ENCODE data around the gene TMEM184C. TPM values are rescaled to one million over a fixed set of nuclear protein-coding genes. Genes with fewer than 3 reads are reported as not detected.

The TMEM184C gene
- total RNA-seq, 1 donor from 2014 or later, result 31.3 TPM

DNA sequence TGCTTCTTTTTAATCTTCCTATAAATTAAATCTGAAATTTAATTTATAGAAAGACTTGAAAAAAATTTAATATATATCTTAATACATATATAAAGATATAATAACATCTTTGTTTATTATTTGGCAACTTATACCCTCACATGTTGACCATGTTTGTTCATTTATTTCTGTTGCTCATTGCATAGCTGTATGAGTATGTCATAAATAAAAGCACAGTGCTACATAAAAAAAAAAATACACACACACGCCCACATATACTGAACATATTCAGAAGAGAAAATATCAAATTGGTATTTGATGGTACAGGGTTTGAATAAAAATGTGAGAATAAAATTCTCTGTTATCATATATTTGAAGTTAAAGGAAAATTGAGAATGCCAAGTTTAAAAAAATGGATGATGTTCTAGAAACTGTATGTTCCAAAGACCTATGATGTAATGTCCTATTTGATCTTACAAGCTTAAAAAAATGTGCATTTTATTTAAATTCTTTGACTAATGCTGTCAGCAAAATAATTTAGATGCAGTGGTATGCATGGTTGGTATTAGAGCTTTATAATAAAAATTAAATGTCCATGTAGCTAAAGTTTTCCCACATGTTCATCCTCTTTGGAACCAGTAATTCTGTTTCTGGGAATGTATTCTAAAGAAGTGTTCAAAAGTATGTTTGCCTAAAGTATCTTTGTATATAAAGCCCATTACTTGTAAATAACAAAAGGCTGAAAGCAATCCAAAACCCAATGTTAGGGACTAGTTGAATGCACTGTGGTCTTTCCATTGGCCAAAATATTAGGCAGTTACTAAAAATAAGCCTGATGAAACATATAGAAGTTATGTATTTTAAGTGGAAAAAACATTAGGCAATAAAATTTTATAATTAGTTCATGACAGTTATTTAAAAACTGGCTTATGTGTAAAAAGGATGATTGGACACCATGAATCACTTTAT, 12.9 kb downstream of the TMEM184C start:
- intact Hi-C loops (cut with DNase I), result no loop called here
- Histone ChIP-seq H3K27me3 (no peaks in the 10 kb centered on the region), H3K27ac (no peak overlapping the region), H3K4me3 (no peak overlapping the region), H3K9me3 (no peaks in the 10 kb centered on the region), H3K4me1 (no peaks in the 10 kb centered on the region), H3K36me3 (peaks cover 98% of the 10 kb centered on the region)
- no peak for DNase-seq
- TF ChIP-seq, protein P1, sequence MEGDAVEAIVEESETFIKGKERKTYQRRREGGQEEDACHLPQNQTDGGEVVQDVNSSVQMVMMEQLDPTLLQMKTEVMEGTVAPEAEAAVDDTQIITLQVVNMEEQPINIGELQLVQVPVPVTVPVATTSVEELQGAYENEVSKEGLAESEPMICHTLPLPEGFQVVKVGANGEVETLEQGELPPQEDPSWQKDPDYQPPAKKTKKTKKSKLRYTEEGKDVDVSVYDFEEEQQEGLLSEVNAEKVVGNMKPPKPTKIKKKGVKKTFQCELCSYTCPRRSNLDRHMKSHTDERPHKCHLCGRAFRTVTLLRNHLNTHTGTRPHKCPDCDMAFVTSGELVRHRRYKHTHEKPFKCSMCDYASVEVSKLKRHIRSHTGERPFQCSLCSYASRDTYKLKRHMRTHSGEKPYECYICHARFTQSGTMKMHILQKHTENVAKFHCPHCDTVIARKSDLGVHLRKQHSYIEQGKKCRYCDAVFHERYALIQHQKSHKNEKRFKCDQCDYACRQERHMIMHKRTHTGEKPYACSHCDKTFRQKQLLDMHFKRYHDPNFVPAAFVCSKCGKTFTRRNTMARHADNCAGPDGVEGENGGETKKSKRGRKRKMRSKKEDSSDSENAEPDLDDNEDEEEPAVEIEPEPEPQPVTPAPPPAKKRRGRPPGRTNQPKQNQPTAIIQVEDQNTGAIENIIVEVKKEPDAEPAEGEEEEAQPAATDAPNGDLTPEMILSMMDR (IDR thresholded peaks at IDR 0.05), result no peak
- ATAC-seq, result no peak

DNA sequence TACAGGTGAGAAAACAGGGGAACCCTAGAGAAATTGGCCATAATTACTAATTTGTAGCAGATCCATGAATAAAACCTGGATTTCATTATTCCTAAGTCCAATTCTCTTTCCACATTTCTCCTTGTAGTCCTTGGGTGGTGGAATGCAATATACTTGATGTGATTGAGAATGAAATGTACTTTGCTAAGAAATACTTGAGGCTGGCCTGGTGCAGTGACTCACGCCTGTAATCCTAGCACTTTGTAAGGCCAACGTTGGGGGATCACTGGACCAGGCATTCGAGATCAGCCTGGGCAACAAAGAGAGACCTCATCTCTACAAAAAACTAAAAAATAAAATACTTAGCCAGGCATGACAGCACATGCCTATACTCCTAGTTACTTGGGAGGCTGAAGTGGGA, 15.9 kb downstream of the TMEM184C start:
- DNase-seq (no peak), ATAC-seq (peak; percentile 47)
- no peaks in the 10 kb centered on the region for H3K4me1 ChIP-seq
- TF ChIP-seq, protein P1 (IDR thresholded peaks at IDR 0.05), result no peak
- no peaks in the 10 kb centered on the region for H3K9me3 ChIP-seq
- no peak overlapping the region for H3K27ac ChIP-seq
- no peak overlapping the region for H3K4me3 ChIP-seq
- no peaks in the 10 kb centered on the region for H3K27me3 ChIP-seq
- peaks cover 96% of the 10 kb centered on the region for H3K36me3 ChIP-seq
- intact Hi-C loops (cut with DNase I), result no loop called here

- intact Hi-C loops (cut with DNase I), result no loop called here
- DNase-seq (no peak), ATAC-seq (no peak)
- Histone ChIP-seq H3K27me3 (no peaks in the 10 kb centered on the region), H3K9me3 (no peaks in the 10 kb centered on the region), H3K4me3 (no peak overlapping the region), H3K36me3 (peaks cover 95% of the 10 kb centered on the region), H3K4me1 (no peaks in the 10 kb centered on the region), H3K27ac (no peak overlapping the region)
- TF ChIP-seq, protein P1 (IDR thresholded peaks at IDR 0.05), result no peak
Measured at GRCh38 chr4:147633643-147634042, 16.4 kb downstream of the TMEM184C start.

- ATAC-seq (no peak), DNase-seq (no peak)
- no peaks in the 10 kb centered on the region for H3K4me1 ChIP-seq
- H3K4me3 ChIP-seq, result no peak overlapping the region
- H3K36me3 ChIP-seq, result peaks cover 78% of the 10 kb centered on the region
- H3K27me3 ChIP-seq, result no peaks in the 10 kb centered on the region
- intact Hi-C loops (cut with DNase I), result no loop called here
- TF ChIP-seq, protein P1 (IDR thresholded peaks at IDR 0.05), result no peak
- no peaks in the 10 kb centered on the region for H3K9me3 ChIP-seq
- H3K27ac ChIP-seq, result no peak overlapping the region
Measured at GRCh38 chr4:147635348-147635747, 18.2 kb downstream of the TMEM184C start.

DNA sequence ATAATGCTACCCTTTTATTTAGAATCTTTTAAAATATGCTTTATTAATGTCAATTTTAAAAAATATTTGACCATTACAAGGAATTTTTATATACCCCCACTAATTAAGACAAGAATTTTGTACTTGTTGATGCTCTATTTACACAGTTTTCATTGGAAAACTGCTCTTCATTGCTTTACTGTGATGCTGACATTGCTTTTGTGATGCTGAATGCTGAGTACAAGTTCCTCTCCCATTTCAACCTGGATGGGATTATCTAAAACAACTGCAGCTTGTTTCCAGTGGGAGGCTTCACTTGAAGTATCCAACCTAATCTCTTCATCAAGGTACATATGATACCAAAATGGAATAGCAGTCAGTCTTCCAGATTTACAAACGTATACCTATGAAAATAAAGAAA, 21.2 kb downstream of the TMEM184C start:
- H3K4me3 ChIP-seq, result no peak overlapping the region
- no peaks in the 10 kb centered on the region for H3K4me1 ChIP-seq
- ATAC-seq, result no peak
- intact Hi-C loops (cut with DNase I), result no loop called here
- DNase-seq, result no peak
- TF ChIP-seq, protein P1 (IDR thresholded peaks at IDR 0.05), result no peak
- H3K27me3 ChIP-seq, result no peaks in the 10 kb centered on the region
- no peak overlapping the region for H3K27ac ChIP-seq
- peaks cover 64% of the 10 kb centered on the region for H3K36me3 ChIP-seq
- H3K9me3 ChIP-seq, result no peaks in the 10 kb centered on the region
